NCI-H2171 treated with DMSO at 0.1 percent for 48 hours (cell line): Measurements from ENCODE around the gene DUSP16.

Source experiments
- DNase-seq: peaks from one replicate; lab custom pipeline; 2025; lab: John Stamatoyannopoulos, UW

Gene DUSP16

DNA sequence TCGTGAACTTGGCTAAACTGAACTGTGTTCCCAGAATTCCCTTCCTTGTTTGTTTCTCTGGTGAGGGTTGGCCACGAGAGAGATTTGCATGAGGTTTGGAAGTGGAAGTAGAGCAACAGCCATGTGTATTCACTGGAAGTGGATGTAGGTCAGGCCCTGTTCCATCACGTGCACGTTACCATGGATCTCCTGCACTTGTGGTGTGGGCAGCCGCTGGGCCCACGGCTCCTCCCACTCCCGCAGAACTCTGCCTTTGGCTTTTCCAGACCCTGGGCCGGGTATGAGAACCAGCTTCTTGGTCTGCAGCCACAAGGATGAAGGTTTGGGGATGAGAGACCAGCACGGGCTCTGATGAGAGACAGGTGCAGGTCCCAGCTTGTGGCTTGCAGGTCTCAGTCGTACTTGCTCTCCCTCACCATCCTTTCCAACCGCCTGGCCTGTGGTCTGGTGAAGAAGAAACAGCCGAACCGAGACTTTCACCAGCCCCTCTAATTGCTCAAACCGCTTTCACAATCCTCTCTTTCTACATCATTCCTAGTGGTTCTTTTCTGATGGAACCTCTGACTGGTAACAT, 94.9 kb downstream of the DUSP16 start:
- DNase-seq = no peak

GRCh38 chr12:12467264-12467663, 95.4 kb downstream of the DUSP16 start:
- DNase-seq = no peak

DNA sequence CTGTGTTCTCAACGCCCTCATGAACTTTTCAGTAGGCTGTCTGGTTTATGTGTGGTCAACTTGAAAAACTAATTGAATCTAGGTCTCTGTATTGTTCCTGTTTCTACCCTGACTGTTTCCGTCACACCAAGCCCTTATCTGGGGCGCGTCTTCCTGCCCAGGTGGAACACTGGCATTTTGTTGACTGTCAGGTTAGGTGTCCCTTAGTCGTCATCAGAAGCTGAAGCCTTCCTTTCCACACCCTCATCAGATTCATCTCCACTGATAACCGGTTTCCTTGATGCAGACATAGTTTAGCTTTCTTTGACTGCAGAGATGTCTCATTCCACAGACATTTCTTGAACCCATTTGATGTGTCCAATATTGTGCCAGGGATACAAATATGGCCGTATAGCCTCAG, 96.5 kb downstream of the DUSP16 start:
- DNase-seq = no peak

GRCh38 chr12:12465522-12465921, 97.1 kb downstream of the DUSP16 start:
- DNase-seq = no peak

DNA sequence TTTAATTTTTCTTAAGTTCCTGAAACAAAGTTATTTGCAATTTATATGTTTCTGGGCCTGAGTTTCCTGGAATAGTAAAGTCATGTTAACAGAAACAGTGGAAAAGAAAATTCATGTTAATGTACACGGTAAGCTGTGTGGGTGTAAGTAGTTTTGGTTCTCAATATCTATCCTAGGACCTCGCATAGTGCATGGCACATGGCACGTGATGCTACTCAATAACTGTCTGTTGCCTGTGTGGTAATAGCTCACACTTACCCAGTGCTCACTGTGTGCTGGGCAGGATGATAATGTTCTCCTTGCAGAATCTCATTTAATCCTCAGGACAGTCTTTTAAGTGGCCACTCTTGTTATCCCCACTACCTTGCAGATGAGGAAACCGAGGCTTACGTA, 100.7 kb downstream of the DUSP16 start:
- DNase-seq = no peak

- no peak for DNase-seq
Measured at GRCh38 chr12:12460935-12461922, 101.4 kb downstream of the DUSP16 start.

GRCh38 chr12:12456637-12457036, 106.0 kb downstream of the DUSP16 start:
- DNase-seq = no peak

DNA sequence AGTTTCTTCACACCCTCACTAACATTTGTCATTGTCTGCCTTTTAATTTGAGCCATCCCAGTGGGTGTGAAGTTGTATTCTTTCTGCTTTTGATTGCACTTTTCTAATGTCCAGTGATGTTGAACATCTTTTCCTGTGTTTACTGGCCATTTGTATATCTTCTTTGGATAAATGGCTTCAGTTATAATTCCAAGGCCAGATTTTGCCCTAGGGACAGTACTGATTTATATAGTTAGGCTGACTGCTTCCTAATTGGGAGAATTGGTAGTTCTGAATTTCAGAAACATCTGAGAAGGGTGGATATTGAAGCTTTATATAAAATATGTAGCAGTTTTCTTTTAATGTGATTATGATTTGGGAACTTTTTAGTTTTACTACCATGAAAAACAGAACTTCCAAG, 108.3 kb downstream of the DUSP16 start:
- DNase-seq = no peak

DNA sequence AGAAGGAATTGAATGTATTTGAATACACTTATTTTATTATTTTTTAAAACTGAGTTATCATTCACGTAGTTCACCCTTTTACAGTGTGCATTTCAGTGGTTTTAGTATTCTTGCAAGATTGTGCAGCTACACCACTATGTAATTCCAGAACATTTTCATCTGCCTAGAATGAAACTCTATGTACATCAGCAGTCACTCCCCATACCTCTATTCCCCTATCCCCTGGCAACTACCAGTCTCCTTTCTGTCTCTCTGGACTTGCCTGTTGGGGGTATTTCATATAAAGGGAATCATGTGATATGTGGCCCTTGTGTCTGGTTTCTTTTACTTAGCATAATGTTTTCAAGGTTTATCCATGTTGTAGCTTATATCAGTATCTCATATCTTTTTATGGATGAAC, 109.0 kb downstream of the DUSP16 start:
- DNase-seq = no peak

DNA sequence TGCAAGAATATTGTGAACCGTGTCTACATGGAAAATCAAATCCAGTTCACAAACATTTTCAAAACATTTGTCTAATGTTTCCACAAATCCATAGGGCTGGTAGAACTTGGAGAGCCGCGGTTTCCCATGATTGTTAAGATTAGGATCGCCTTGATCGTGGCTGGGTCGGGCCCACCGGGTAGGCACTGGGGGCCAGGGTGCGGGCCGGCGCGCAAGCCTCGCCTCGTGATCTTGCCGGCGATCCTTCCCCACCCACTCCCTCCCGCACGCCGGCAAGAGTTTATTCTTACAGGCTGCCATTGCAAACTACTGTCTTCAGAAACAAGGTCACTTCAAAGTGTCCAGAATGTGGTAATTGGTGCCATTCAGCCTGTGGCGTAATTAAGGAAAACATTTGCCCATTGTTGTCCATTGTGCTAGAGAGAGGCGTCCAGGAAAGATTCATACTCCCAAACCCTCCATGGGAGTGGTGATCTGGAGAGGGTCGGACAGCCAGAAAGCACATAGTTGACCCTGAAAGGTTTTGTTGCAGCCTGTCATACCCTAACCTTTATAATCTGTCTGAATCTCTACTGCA, 110.2 kb downstream of the DUSP16 start:
- DNase-seq = no peak

GRCh38 chr12:12451098-12451497, 111.6 kb downstream of the DUSP16 start:
- DNase-seq = no peak

DNA sequence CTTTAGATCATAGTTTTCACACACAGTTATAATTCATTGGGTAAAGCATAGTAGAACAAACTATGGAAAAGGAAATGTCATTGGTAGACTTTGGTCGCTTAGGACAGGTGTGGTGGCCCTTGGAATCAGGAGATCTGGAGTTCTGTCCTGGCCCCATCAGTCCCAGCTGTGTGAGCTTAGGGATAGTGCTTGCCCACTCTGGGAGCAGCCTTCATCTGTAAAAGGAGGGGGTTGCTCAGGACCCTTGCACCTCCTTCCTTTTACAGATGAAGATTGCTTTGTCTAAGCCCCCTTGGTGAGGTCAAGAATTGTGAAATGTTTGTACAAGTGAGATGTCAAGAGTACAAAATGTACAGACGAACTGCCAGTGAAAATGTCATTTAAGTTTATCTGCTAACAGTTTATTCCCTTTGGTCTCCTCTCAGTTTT, 112.6 kb downstream of the DUSP16 start:
- no peak for DNase-seq

- DNase-seq = no peak
Measured at GRCh38 chr12:12449533-12450025, 113.1 kb downstream of the DUSP16 start.

DNA sequence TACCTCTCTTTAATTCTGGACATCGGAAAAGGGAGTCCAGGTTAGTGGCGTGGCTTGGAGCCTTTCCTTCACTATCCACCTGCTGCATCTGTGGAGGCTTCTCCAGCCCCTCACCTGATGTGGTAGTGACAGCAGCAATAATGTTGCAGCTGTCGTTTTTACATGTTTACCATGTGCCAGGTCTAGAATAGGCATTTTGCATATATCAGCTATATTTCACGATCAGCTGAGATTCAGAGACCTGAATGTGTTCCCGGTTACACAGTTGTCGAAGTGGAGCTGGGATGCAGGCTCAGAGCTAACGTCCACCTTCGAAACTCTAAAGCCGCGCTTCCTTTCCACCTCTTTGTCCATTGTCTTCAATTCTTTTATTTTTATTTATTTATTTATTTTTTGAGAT, 114.8 kb downstream of the DUSP16 start:
- DNase-seq = no peak

- no peak for DNase-seq
Measured at GRCh38 chr12:12447236-12447635, 115.4 kb downstream of the DUSP16 start.

DNA sequence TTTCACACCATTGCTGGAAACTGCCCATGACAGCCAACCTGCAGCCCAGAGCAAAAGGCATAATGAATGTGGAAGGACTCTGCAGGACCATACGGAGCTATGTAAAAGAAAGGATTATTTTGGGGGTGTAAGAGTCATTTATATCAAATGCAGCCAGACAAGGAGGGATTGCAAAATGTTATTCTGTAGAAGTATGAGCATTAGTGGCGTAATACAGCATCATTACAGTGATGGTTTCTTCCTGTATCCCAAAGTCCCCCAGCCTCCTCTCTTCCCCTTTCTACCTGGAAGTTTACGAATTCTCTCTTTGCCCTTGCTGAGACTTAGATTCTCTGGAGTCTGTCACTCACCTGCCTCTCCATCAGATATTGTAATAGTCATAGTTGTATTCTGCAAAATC, 115.9 kb downstream of the DUSP16 start:
- no peak for DNase-seq

DNA sequence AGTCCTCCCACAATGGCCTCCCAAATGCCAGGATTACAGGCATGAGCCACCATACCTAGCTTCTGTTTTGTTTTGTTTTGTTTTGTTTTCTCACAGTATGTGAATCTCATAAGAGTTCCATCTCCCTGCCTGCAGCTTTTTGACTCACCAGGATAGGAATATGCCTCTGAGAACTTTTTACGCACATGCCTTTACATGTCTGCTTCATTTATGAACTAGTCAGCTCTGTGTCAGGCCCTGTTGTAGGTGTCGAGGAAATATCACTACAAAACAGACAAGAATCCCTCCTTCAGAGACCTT, 116.8 kb downstream of the DUSP16 start:
- no peak for DNase-seq

DNA sequence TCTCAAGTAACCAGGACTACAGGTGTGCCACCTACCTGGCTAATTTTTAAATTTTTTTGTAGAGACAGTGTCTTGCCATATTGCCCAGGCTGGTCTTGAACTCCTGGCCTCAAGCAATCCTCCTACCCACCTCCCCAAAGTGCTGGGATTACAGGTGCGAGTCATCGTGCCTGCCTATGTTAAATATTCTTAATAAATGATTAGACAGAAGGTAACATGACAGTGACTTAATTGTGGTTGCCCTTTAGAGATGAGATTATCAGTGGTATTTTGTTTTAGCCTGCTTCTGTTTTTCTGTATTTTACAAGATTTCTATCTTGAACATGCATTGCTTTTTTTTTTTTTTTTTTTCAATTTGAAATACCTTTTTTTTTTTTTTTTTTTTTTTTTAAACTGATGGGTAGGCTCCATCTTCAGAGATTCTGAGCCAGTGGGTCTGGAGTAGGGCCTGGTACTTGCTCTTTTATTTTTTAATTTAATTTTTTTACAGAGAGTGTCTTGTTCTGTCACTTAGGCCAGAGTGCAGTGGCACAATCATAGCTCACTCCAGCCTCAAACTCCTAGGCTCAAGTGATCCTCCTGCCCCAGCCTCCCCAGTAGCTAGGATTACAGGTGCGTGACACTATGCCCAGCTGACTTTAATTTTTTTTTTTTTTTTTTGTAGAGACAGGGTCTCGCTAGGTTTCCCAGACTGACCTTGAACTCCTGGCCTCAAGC, 117.3 kb downstream of the DUSP16 start:
- no peak for DNase-seq

GRCh38 chr12:12443431-12443878, 119.2 kb downstream of the DUSP16 start:
- DNase-seq = no peak

GRCh38 chr12:12442548-12443071, 120.1 kb downstream of the DUSP16 start:
- no peak for DNase-seq

- DNase-seq = no peak
Measured at GRCh38 chr12:12441843-12442461, 120.7 kb downstream of the DUSP16 start.

- no peak for DNase-seq
Measured at GRCh38 chr12:12441429-12441807, 121.2 kb downstream of the DUSP16 start.
